ENCODE results near the gene AP3D1. TPM values are rescaled to one million over a fixed set of nuclear protein-coding genes. Genes with fewer than 3 reads are reported as not detected.

The AP3D1 gene
- total RNA-seq, 1 experiment from 2014 or later = 103 TPM

- ChIA-PET CTCF (interaction anchor here (0.5 kb wide), 1 partner anchor 306 kb away, joined by 3 read pairs; no protein-coding TSS in a partner anchor), POLR2A (ENCODE audit: unreplicated experiment) (no interaction called here)
- no peak for ATAC-seq
These were observed 22.6 kb upstream of the AP3D1 start for GRCh38 chr19:2173767-2174577.

GRCh38 chr19:2173388-2173766 is 22.0 kb upstream of the AP3D1 start:
- ChIA-PET POLR2A (ENCODE audit: unreplicated experiment) (no interaction called here), CTCF (interaction anchor here (0.5 kb wide), 1 partner anchor 307 kb away, joined by 3 read pairs; no protein-coding TSS in a partner anchor)
- intact Hi-C loops (cut with micrococcal nuclease) = no loop called here
- BruUV-seq (replicated peaks) = no TSS peak
- Histone ChIP-seq H2AFZ (ENCODE audit: low read length) (no peak overlapping the region), H3K9me3 (ENCODE audit: low read length) (no peaks in the 10 kb centered on the region), H3K9ac (ENCODE audit: low read length) (no peak overlapping the region), H3K79me2 (ENCODE audit: low read length) (peaks cover 96% of the 10 kb centered on the region), H3K9me2 (replicated peaks; ENCODE audit: low read length) (no peaks in the 10 kb centered on the region), H3K27me3 (ENCODE audit: low read length) (no peaks in the 10 kb centered on the region), H3K4me1 (ENCODE audit: insufficient read depth, low read length) (peaks cover 32% of the 10 kb centered on the region), H3K36me3 (ENCODE audit: low read depth, low read length) (no peaks in the 10 kb centered on the region; the same call in 1 of the 2 replicates), H3K4me3 (ENCODE audit: low read length) (no peak overlapping the region), H3K4me2 (ENCODE audit: low read length) (no peak overlapping the region), H4K20me1 (ENCODE audit: low read length) (peaks cover 27% of the 10 kb centered on the region; the same call in 1 of the 2 replicates), H3F3A (ENCODE audit: low read length, unreplicated experiment) (no peaks in the 10 kb centered on the region), H3K27ac (ENCODE audit: low read length) (no peak overlapping the region)
- ATAC-seq (no peak), DNase-seq (no peak)
- TF ChIP-seq EZH2phosphoT487 (IDR thresholded peaks at IDR 0.05; ENCODE audit: borderline replicate concordance, low read length) (no peak), CTCF (conservative IDR thresholded peaks at IDR 0.05; ENCODE audit: low read depth, low read length) (no peak), EZH2 (IDR thresholded peaks at IDR 0.05; ENCODE audit: low read length, unreplicated experiment) (no peak)

More at GRCh38 chr19:2173767-2174577, 22.6 kb upstream of the AP3D1 start:
- intact Hi-C loops (cut with micrococcal nuclease) = no loop called here
- Histone ChIP-seq H3K4me1 (ENCODE audit: insufficient read depth, low read length) (peaks cover 29% of the 10 kb centered on the region), H3K4me3 (ENCODE audit: low read length) (no peak overlapping the region), H3K27ac (ENCODE audit: low read length) (no peak overlapping the region), H3F3A (ENCODE audit: low read length, unreplicated experiment) (no peaks in the 10 kb centered on the region), H3K79me2 (ENCODE audit: low read length) (peaks cover 98% of the 10 kb centered on the region), H4K20me1 (ENCODE audit: low read length) (peaks cover 28% of the 10 kb centered on the region; the same call in 1 of the 2 replicates), H3K27me3 (ENCODE audit: low read length) (no peaks in the 10 kb centered on the region), H3K4me2 (ENCODE audit: low read length) (no peak overlapping the region), H2AFZ (ENCODE audit: low read length) (no peak overlapping the region), H3K9me3 (ENCODE audit: low read length) (no peaks in the 10 kb centered on the region), H3K9me2 (replicated peaks; ENCODE audit: low read length) (no peaks in the 10 kb centered on the region), H3K9ac (ENCODE audit: low read length) (no peak overlapping the region), H3K36me3 (ENCODE audit: low read depth, low read length) (no peaks in the 10 kb centered on the region; the same call in 1 of the 2 replicates)
- TF ChIP-seq CTCF (conservative IDR thresholded peaks at IDR 0.05; ENCODE audit: low read depth, low read length) (no peak), EZH2phosphoT487 (IDR thresholded peaks at IDR 0.05; ENCODE audit: borderline replicate concordance, low read length) (no peak), EZH2 (IDR thresholded peaks at IDR 0.05; ENCODE audit: low read length, unreplicated experiment) (no peak)
- no TSS peak for BruUV-seq (replicated peaks)
- DNase-seq = no peak

Data from PC-3 (cell line).